Smooth muscle cell (in vitro differentiated cells): ENCODE measurements around the gene DHODH. TPM values are rescaled to one million over a fixed set of nuclear protein-coding genes. Genes with fewer than 3 reads are reported as not detected.

Source experiments
- DNase-seq: peaks from one replicate; lab custom pipeline; 2025; ENCODE audit not compliant: unreplicated experiment; lab: John Stamatoyannopoulos, UW
- H2AFZ ChIP-seq: fragments of 200-600 bp; sonication (generic); 2 replicates; pipeline ENCODE4 v1.6.0; 2016; ENCODE audit warnings: antibody characterized with exemption, low read depth, mild to moderate bottlenecking
- H3F3A ChIP-seq: fragments of 200-600 bp; sonication (generic); 2 replicates; pipeline ENCODE4 v1.6.0; 2017; ENCODE audit warnings: antibody characterized with exemption, low read depth
- H3K27ac ChIP-seq: fragments of 200-600 bp; sonication (generic); 2 replicates; pipeline ENCODE4 v1.5.1; 2016; ENCODE audit warnings: low read depth, mild to moderate bottlenecking
- H3K27me3 ChIP-seq: fragments of 200-600 bp; sonication (generic); 2 replicates; pipeline ENCODE4 v1.6.1; 2016; ENCODE audit warnings: low read depth, mild to moderate bottlenecking
- H3K36me3 ChIP-seq: fragments of 200-600 bp; sonication (generic); 2 replicates; pipeline ENCODE4 v1.5.1; 2016; ENCODE audit warnings: low read depth
- H3K4me1 ChIP-seq: fragments of 200-600 bp; sonication (generic); 2 replicates; pipeline ENCODE4 v1.5.1; 2016; ENCODE audit warnings: low read depth
- H3K4me2 ChIP-seq: fragments of 200-600 bp; sonication (generic); 2 replicates; pipeline ENCODE4 v1.6.0; 2016; ENCODE audit warnings: mild to moderate bottlenecking
- H3K4me3 ChIP-seq: fragments of 200-600 bp; sonication (generic); 2 replicates; pipeline ENCODE4 v1.5.1; 2016; ENCODE audit warnings: mild to moderate bottlenecking
- H3K79me2 ChIP-seq: fragments of 200-600 bp; sonication (generic); 2 replicates; pipeline ENCODE4 v1.6.0; 2016; ENCODE audit warnings: low read depth, mild to moderate bottlenecking
- H3K9ac ChIP-seq: fragments of 200-600 bp; sonication (generic); 2 replicates; pipeline ENCODE4 v1.6.0; 2016; ENCODE audit warnings: low read depth
- H3K9me3 ChIP-seq: fragments of 200-600 bp; sonication (generic); replicated peaks from 2 replicates; pipeline ENCODE4 v1.5.1; 2016; ENCODE audit warnings: low read depth
- H4K20me1 ChIP-seq: fragments of 200-600 bp; sonication (generic); 2 replicates; pipeline ENCODE4 v1.6.0; 2016; ENCODE audit warnings: low read depth
- WGBS: methylation state at CpG from one replicate; pipeline ENCODE4 v1.1.7; 2016; ENCODE audit warnings: low lambda C conversion rate; 5-methylcytosine and 5-hydroxymethylcytosine counted together
- polyA plus RNA-seq: library from polyadenylated mRNA; unstranded; fragments of >200 nt; fragmentation: Nextera tagmentation; extraction: Ambion mirVana; gene quantifications from 2 replicates; pipeline ENCODE4 v1.2.1, GENCODE V29; 2016
- total RNA-seq: library from RNA; depleted of rRNA; stranded (reverse); fragments of >200 nt; gene quantifications from 2 replicates; pipeline ENCODE4 v1.2.3, GENCODE V29; 2014
- TF ChIP-seq, protein P1 (sequence below): fragments of 200-600 bp; sonication (generic); IDR thresholded peaks from 2 replicates; pipeline ENCODE4 v1.5.1; 2017; ENCODE audit warnings: borderline replicate concordance, mild to moderate bottlenecking, antibody characterized with exemption; ENCODE audit not compliant: insufficient read depth, poor library complexity, severe bottlenecking

DHODH gene
- total and polyA plus RNA-seq, 2 experiments from 2014 or later: 5.0 to 6.2 TPM

DNA sequence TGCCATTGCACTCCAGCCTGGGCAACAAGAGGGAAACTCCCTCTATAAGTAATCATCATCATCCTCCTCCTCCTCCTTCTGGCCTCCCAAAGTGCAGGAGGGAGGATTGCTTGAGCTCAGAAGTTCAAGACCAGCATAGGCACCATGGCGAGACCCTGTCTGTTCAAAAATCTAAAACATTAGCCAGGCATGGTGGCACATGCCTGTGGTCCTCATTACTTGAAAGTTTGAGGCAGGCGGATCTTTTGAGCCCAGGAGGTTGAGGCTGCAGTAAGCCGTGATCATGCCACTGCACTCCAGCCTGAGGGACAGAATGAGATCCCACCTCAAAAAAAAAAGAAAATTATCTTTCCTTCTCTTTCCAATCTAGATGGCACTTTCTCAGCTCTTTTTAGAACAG is 36.2 kb upstream of the DHODH start:
- 89% methylated on average over 3 of the region's 3 CpGs for whole genome bisulfite sequencing

GRCh38 chr16:71973001-71973400 is 35.5 kb upstream of the DHODH start:
- Histone ChIP-seq H3K36me3 (no peaks in the 10 kb centered on the region), H3K4me3 (no peak overlapping the region), H3K79me2 (no peaks in the 10 kb centered on the region), H3K27me3 (no peaks in the 10 kb centered on the region), H3K4me1 (no peaks in the 10 kb centered on the region), H3K9me3 (no peaks in the 10 kb centered on the region), H3F3A (no peaks in the 10 kb centered on the region), H4K20me1 (no peaks in the 10 kb centered on the region), H3K9ac (no peak overlapping the region), H2AFZ (no peak overlapping the region), H3K4me2 (no peak overlapping the region), H3K27ac (no peak overlapping the region)
- DNase-seq: no peak
- 90% methylated on average over 9 of the region's 9 CpGs for WGBS
- TF ChIP-seq, protein P1, sequence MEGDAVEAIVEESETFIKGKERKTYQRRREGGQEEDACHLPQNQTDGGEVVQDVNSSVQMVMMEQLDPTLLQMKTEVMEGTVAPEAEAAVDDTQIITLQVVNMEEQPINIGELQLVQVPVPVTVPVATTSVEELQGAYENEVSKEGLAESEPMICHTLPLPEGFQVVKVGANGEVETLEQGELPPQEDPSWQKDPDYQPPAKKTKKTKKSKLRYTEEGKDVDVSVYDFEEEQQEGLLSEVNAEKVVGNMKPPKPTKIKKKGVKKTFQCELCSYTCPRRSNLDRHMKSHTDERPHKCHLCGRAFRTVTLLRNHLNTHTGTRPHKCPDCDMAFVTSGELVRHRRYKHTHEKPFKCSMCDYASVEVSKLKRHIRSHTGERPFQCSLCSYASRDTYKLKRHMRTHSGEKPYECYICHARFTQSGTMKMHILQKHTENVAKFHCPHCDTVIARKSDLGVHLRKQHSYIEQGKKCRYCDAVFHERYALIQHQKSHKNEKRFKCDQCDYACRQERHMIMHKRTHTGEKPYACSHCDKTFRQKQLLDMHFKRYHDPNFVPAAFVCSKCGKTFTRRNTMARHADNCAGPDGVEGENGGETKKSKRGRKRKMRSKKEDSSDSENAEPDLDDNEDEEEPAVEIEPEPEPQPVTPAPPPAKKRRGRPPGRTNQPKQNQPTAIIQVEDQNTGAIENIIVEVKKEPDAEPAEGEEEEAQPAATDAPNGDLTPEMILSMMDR: no peak

More for the DNA sequence above, 36.2 kb upstream of the DHODH start:
- H3K4me3 ChIP-seq: no peak overlapping the region
- no peaks in the 10 kb centered on the region for H3K36me3 ChIP-seq
- no peaks in the 10 kb centered on the region for H3K9me3 ChIP-seq
- no peaks in the 10 kb centered on the region for H3K79me2 ChIP-seq
- no peak overlapping the region for H2AFZ ChIP-seq
- TF ChIP-seq, protein P1: no peak
- no peak overlapping the region for H3K9ac ChIP-seq
- no peak overlapping the region for H3K4me2 ChIP-seq
- H4K20me1 ChIP-seq: no peaks in the 10 kb centered on the region
- H3K4me1 ChIP-seq: no peaks in the 10 kb centered on the region
- no peaks in the 10 kb centered on the region for H3K27me3 ChIP-seq
- no peak overlapping the region for H3K27ac ChIP-seq
- H3F3A ChIP-seq: no peaks in the 10 kb centered on the region
- DNase-seq: no peak

DNA sequence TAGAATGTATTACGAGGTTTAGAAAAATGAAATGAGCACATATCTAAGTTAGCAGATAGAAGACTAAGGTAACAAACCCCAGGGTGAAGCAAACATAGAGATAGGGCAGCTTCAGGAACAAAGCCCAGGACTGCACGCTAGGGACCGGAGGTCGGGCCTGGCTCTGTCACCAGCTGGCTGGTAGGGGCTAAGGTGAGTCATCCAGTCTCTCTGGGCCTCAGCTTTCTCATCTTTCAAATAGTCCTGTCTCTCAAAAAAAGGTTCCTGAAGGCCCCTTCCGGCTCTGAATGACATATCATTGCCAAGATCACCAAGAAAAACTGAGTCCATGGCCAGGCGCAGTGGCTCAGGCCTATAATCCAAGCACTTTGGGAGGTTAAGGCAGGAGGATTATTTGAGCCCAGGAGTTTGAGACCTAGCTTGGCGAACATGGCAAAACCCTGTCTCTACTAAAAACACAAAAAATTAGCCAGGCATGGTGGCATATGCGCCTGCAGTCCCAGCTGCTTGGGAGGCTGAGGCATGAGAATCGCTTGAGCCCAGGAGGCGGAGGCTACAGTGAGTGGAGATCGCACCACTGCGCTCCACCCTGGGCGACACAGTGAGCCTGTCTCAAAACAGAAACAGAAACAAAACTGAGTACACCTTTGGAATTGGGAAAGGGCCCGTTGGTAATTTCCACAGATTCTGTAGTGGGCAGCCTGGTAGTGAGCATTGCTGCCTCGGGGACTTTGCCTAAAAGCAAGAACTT is 34.3 kb upstream of the DHODH start:
- no peak overlapping the region for H3K4me3 ChIP-seq
- no peaks in the 10 kb centered on the region for H3K79me2 ChIP-seq
- no peak overlapping the region for H2AFZ ChIP-seq
- no peak overlapping the region for H3K4me2 ChIP-seq
- H3K27me3 ChIP-seq: no peaks in the 10 kb centered on the region
- TF ChIP-seq, protein P1: no peak
- no peak overlapping the region for H3K9ac ChIP-seq
- H3K36me3 ChIP-seq: no peaks in the 10 kb centered on the region
- H3K9me3 ChIP-seq: no peaks in the 10 kb centered on the region
- no peak for DNase-seq
- H3K27ac ChIP-seq: no peak overlapping the region
- no peaks in the 10 kb centered on the region for H3K4me1 ChIP-seq
- 91% methylated on average over 15 of the region's 15 CpGs for WGBS
- H3F3A ChIP-seq: no peaks in the 10 kb centered on the region
- no peaks in the 10 kb centered on the region for H4K20me1 ChIP-seq
